ENCODE measurements around the gene POLH.
"Not testable (repeated sequence)": the region's sequence is repeated elsewhere in the genome, so short reads cannot be mapped to it uniquely, and the experiment has no call there.

POLH gene

GRCh38 chr6:43575772-43576551, at the start of gene POLH, which contains the start of gene XPO5:
POLH (plus strand) TSS chr6:43576185; CDS start chr6:43582320, 6,135 bp downstream.
XPO5 (minus strand) TSS chr6:43576038; CDS start chr6:43575864, 174 bp downstream.
- DNase-seq (ENCODE audit: low spot score): peak; percentile 90

GRCh38 chr6:43532201-43532600, 43.8 kb upstream of the POLH start:
- no peak for DNase-seq (ENCODE audit: low spot score)

- not testable (repeated sequence) for DNase-seq (ENCODE audit: low spot score)
These were observed 37.0 kb upstream of the POLH start for GRCh38 chr6:43538986-43539385.

- not testable (repeated sequence) for DNase-seq (ENCODE audit: low spot score)
These were observed 36.6 kb upstream of the POLH start for GRCh38 chr6:43539409-43539808.

GRCh38 chr6:43540507-43540906, 35.5 kb upstream of the POLH start:
- DNase-seq (ENCODE audit: low spot score): no peak

- DNase-seq (ENCODE audit: low spot score): no peak
These were observed 34.1 kb upstream of the POLH start for GRCh38 chr6:43541774-43542471.

GRCh38 chr6:43544461-43544860, 31.5 kb upstream of the POLH start:
- no peak for DNase-seq (ENCODE audit: low spot score)

GRCh38 chr6:43547222-43547621, 28.8 kb upstream of the POLH start:
- DNase-seq (ENCODE audit: low spot score): no peak

- DNase-seq (ENCODE audit: low spot score): not testable (repeated sequence)
These were observed 18.4 kb upstream of the POLH start for GRCh38 chr6:43557620-43558019.

GRCh38 chr6:43559328-43559727, 16.7 kb upstream of the POLH start:
- DNase-seq (ENCODE audit: low spot score): no peak

GRCh38 chr6:43570876-43571441, 5.0 kb upstream of the POLH start:
- no peak for DNase-seq (ENCODE audit: low spot score)

- DNase-seq (ENCODE audit: low spot score): no peak
These were observed 4.0 kb upstream of the POLH start for GRCh38 chr6:43572015-43572414.

GRCh38 chr6:43575105-43575771, 747 bp upstream of the POLH start:
- peak; percentile 4 for DNase-seq (ENCODE audit: low spot score)

- DNase-seq (ENCODE audit: low spot score): no peak
These were observed 2.8 kb downstream of the POLH start for GRCh38 chr6:43578748-43579147.

- no peak for DNase-seq (ENCODE audit: low spot score)
These were observed 3.2 kb downstream of the POLH start for GRCh38 chr6:43579171-43579570.

- no peak for DNase-seq (ENCODE audit: low spot score)
These were observed 6.9 kb downstream of the POLH start for GRCh38 chr6:43582911-43583310.

GRCh38 chr6:43584892-43585570, 9.0 kb downstream of the POLH start:
- no peak for DNase-seq (ENCODE audit: low spot score)

- no peak for DNase-seq (ENCODE audit: low spot score)
These were observed 12.2 kb downstream of the POLH start for GRCh38 chr6:43588194-43588593.

- DNase-seq (ENCODE audit: low spot score): not testable (repeated sequence)
These were observed 13.6 kb downstream of the POLH start for GRCh38 chr6:43589564-43589963.

GRCh38 chr6:43593938-43594337, 18.0 kb downstream of the POLH start:
- DNase-seq (ENCODE audit: low spot score): no peak

- no peak for DNase-seq (ENCODE audit: low spot score)
These were observed 24.6 kb downstream of the POLH start for GRCh38 chr6:43600595-43600994.

GRCh38 chr6:43604174-43604573, 28.2 kb downstream of the POLH start:
- DNase-seq (ENCODE audit: low spot score): no peak

Measured in putamen (tissue), 1 donor.